Astrocyte of the spinal cord (primary cell): Measurements from ENCODE around the gene CORO1C.
A peak's percentile ranks its signal among the peaks of the same experiment; 100 is the strongest.

Experiments
- DNase-seq: peaks from one replicate; pipeline ENCODE4 v3.0.0; 2011; ENCODE audit warnings: low read depth, low spot score
- H3K4me3 ChIP-seq: 2 replicates; pipeline ENCODE4 v1.5.1; 2011; ENCODE audit warnings: low read depth, mild to moderate bottlenecking, low read length, moderate library complexity
- in situ Hi-C: cut with HindIII; loops from 2 replicates; pipeline ENCODE4 v1.10.0; 2017; ENCODE audit warnings: low sequenced_read_pairs
- TF ChIP-seq, protein P1 (sequence below): IDR thresholded peaks from 2 replicates; pipeline ENCODE4 v1.5.1; 2012; ENCODE audit warnings: low read depth, mild to moderate bottlenecking, low read length, inconsistent platforms

Gene CORO1C

DNA sequence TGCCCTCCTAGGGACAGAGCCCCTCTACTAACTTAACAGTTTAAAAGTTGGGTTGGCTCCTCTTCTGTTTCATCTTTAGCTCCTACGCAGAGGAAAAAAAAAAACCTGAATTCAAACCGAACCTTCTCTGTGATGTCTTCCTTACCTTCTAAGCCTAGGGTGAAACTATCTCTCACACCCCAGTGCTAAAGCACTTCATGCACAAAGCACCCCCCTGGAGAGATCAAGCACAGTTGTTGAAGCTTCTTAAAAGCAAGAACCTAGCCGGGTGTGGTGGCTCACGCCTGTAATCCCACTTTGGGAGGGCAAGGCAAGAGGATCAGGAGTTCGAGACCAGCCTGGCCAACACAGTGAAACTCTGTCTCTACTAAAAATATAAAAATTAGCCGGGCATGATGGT, 37.6 kb downstream of the CORO1C start:
- no peak overlapping the region for H3K4me3 ChIP-seq
- TF ChIP-seq, protein P1, sequence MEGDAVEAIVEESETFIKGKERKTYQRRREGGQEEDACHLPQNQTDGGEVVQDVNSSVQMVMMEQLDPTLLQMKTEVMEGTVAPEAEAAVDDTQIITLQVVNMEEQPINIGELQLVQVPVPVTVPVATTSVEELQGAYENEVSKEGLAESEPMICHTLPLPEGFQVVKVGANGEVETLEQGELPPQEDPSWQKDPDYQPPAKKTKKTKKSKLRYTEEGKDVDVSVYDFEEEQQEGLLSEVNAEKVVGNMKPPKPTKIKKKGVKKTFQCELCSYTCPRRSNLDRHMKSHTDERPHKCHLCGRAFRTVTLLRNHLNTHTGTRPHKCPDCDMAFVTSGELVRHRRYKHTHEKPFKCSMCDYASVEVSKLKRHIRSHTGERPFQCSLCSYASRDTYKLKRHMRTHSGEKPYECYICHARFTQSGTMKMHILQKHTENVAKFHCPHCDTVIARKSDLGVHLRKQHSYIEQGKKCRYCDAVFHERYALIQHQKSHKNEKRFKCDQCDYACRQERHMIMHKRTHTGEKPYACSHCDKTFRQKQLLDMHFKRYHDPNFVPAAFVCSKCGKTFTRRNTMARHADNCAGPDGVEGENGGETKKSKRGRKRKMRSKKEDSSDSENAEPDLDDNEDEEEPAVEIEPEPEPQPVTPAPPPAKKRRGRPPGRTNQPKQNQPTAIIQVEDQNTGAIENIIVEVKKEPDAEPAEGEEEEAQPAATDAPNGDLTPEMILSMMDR: no peak
- no peak for DNase-seq
- in situ Hi-C loops: no loop called here

- no peak for DNase-seq
- TF ChIP-seq, protein P1: no peak
- no peak overlapping the region for H3K4me3 ChIP-seq
- in situ Hi-C loops: no loop called here
Observed at GRCh38 chr12:108693186-108693730, 38.1 kb downstream of the CORO1C start.

DNA sequence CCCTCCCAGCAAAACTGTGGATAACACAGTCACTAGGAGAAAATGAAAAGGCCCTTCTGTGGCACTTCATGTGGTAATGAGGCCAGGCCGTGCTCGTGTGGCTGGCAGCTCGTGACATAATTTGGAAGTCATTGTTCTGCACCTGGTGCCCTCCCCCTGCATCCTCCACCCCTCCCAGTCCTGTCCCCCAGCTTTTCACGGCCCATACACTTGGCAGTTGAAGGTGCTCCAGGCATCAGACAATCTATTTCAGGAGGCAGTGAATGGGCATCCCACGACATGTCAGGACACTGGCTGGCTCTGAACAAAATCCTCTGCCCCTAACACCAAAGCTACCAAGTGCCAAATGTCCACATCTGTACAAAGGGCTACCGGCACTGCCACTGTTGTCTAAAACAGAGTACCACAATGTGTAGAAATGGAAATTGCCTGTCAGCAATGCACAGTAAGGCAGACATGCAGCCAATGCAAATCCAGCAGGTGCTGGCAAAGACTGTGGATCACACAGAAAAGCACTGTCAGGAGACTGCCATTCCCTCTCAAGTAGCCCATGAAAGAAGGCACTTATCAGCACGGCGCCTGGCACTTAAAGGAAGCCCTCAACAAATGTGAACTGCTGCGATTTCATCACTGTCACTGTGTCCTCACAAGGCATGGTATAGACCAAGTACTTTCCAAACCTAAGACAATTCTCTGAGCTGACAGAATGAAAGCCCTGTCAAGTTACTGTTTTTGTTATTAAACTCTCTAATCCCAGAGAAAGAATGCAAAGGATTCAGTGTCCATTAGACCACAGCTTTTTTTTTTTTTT, 39.1 kb downstream of the CORO1C start:
- peak; percentile 50 for DNase-seq
- TF ChIP-seq, protein P1: no peak
- no peak overlapping the region for H3K4me3 ChIP-seq
- in situ Hi-C loops: no loop called here

GRCh38 chr12:108691175-108691997, 39.9 kb downstream of the CORO1C start:
- peak overlapping the region; percentile 12 for H3K4me3 ChIP-seq
- peak; percentile 100 for DNase-seq
- TF ChIP-seq, protein P1: peak; percentile 31
- in situ Hi-C loops: no loop called here

DNA sequence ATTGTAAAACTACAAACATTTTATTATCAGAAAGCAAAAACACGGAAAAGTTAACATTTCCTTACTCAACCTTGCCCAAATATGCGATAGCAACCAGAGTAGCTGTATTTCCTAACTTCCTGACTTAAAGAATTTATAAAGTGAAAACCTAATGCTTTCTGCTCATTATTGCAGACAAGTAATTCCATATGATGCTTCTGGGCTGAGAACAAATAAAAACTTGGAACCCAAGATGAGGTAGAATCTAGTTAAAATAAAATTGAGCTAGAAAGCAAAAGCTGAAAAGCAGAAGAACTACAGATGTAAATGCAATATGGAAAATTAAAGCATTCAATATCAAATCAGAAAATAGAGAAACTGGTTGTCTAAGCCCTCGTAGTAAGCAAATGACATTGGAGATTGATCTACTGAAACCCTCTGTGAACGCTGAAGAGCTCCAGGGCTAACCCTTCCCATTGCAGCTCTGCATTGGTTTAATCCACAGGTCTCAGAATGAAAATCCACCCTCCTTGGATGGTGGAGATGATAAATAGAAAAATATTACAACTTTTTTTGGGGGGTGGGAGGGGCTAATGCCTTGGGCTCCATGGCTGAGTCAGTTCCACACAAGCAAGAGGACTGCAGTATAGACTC, 40.7 kb downstream of the CORO1C start:
- TF ChIP-seq, protein P1: no peak
- in situ Hi-C loops: no loop called here
- peak overlapping the region; percentile 12 for H3K4me3 ChIP-seq
- no peak for DNase-seq

DNA sequence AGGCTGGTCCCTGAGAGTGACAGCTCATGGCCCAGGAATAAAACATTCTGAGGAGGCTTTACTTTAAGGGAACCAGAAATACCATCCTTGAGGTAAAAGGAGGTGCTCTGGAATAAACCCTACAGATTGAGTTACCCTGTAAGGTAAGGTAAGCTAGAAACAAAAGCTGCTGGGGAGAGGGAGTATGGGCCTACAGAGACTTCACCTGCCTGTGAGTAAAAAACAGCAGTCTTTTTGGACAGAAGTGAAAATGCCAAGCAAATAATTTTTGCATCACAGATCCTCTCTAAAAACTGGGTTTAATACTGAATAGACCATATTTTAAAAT, 41.2 kb downstream of the CORO1C start:
- H3K4me3 ChIP-seq: no peak overlapping the region
- in situ Hi-C loops: no loop called here
- no peak for DNase-seq
- TF ChIP-seq, protein P1: no peak
